Activated CD8-positive, alpha-beta memory T cell treated with anti-CD3 and anti-CD28 coated beads for 1 hour (primary cell): ENCODE data around the gene LASP1.
"Not testable (repeated sequence)": the region's sequence is repeated elsewhere in the genome, so short reads cannot be mapped to it uniquely, and the experiment has no call there.

Source experiments
- DNase-seq, 2 donors: peaks; one replicate each; pipeline ENCODE4 v3.0.0-alpha.2; 2020; ENCODE audit warnings: low read depth in 1 of 2; ENCODE audit errors: extremely low read depth in 1 of 2

The LASP1 gene

DNA sequence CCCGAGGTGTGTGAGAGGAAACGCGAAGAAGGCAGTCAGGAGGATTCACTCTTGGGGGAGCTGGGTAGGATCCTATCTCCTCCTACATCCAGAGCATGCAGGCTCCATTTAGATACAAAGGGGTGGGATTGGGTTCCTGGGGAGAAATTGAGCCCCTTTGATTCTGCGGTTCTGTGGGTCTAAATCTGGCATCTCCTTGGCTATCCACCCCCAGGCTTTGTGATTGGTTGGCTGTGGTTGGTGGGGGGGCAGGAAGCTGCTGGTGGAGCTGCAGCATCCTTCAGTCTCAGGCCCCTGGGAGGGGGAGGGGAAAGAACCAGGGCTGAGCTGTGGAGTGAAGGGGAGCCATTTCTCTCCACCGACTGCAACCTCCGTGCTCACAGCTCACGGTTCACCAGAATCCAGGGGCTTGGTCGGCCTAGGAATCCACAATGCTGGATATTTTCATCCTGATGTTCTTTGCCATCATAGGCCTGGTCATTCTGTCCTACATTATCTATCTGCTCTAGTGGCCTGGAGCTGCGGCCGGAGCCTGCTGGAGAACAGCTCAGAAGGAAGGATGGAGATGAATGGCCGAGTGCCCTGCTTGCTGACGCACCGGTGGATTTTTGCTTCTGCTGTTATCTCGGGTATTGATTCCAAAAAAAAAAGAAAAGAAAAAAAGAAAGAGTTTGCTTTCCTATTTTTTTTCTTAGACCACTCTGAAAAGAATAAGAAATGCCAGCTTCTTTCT is 55.6 kb downstream of the LASP1 start, which contains the start of gene LASP1NB:
LASP1NB (plus strand) TSS at position 352 of the 733 bp plus-strand sequence.
- DNase-seq = no peak

- DNase-seq = no peak
These were observed 56.6 kb downstream of the LASP1 start for GRCh38 chr17:38926293-38927070.

DNA sequence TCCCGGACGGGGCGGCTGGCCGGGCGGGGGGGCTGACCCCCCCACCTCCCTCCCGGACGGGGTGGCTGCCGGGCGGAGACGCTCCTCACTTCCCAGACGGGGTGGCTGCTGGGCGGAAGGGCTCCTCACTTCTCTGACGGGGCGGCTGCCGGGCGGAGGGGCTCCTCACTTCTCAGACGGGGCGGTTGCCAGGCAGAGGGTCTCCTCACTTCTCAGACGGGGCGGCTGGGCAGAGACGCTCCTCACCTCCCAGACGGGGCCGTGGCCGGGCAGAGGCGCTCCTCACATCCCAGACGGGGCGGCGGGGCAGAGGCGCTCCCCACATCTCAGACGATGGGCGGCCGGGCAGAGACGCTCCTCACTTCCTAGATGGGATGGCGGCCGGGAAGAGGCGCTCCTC is 60.9 kb downstream of the LASP1 start:
- DNase-seq = not testable (repeated sequence)

GRCh38 chr17:38933962-38934361 is 64.1 kb downstream of the LASP1 start:
- DNase-seq = not testable (repeated sequence)

- DNase-seq = no peak
These were observed 70.1 kb downstream of the LASP1 start for GRCh38 chr17:38939987-38940386.

DNA sequence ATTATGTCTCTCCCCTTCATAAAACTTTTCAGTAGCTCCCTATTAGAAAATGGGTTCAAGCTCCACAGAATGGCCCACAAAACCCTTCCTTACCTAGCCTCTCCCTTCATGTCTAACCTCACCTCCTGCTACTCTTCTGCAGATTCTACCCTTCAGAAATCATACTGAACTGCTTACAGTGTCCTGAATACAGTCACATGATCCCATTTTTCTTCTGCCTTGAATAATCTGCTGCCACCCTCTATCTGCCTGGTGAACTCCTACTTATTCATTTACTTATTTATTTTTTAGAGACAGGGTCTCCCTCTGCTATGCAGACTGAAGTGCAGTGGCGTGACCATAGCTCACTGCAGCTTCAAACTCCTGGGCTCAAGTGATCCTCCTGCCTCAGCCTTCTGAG is 70.5 kb downstream of the LASP1 start:
- no peak for DNase-seq

GRCh38 chr17:38942696-38943334 is 73.0 kb downstream of the LASP1 start:
- DNase-seq = no peak

- no peak for DNase-seq
These were observed 73.7 kb downstream of the LASP1 start for GRCh38 chr17:38943607-38944006.

DNA sequence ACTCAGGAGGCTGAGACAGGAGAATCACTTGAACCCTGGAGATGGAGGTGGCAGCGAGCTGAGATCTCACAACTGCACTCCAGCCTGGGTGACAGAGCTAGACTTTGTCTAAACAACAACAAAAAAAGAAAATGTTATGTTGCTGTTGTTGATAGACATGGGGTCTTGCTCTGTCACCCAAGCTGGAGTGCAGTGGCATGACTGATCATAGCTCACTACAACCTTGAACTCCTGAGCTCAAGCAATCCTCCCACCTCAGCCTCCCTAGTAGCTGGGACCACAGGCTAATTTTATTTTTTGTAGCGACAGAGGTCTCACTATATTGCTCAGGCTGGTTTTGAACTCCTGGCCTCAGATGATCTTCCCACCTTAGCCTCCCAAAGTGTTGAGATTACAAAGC is 77.3 kb downstream of the LASP1 start:
- DNase-seq = no peak

GRCh38 chr17:38953800-38954199 is 83.9 kb downstream of the LASP1 start:
- DNase-seq = not testable (repeated sequence)

DNA sequence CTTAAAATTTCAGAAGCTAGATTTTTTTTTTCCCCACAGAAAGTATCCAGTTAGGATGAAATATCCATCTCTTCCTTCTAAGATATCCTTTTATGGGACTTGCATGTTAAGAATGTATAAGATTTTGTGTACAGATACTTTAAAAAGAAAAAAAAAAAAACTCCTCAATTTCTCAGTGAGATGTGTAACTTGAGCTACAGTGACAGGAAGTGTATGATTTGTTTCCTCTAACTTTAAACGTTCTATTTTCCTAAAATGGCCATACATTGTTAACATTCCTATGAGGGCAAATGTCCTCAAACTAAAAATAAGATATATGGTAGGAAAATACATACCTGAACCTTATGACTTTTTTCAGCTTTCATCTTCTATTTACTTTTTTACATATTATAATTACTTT is 88.5 kb downstream of the LASP1 start:
- DNase-seq = no peak

DNA sequence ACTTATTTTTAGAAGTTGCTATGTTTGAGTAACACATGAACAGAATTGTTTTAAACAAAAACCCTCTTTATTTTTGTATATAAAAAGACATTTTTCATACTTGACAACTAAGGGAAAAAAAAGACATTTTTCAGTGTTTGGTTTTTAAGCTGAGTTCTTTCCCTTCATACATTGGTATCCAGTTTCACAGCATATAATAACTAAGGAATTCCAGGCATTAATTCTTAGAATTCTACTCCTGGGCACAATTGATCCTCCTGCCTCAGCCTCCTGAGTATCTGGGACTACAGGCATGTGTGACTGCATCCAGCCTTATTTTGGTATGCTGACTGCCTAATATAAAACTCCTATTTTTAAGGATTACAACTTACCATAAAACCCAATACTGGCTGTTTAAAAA is 88.9 kb downstream of the LASP1 start:
- no peak for DNase-seq

DNA sequence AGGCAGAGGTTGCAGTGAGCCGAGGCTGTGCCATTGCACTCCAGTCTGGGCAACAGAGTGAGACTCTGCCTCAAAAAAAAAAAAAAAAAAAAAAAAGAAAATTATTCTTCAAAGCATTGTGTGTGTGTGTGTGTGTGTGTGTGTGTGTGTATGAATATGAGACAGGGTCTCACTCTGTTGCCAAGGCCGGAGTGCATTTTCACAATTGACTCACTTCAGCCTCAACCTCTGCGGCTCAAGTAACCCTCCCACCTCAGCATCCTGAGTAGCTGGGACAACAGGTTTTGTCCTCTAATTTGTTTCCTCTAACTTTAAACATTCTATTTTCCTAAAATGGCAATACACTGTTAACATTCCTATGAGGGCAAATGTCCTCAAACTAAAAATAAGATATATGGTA is 89.7 kb downstream of the LASP1 start:
- DNase-seq = no peak

- DNase-seq = no peak
These were observed 90.5 kb downstream of the LASP1 start for GRCh38 chr17:38960402-38960801.

GRCh38 chr17:38961413-38961812 is 91.6 kb downstream of the LASP1 start:
- DNase-seq = no peak

GRCh38 chr17:38967290-38967738 is 97.5 kb downstream of the LASP1 start, which contains the start of gene FBXO47:
FBXO47 (minus strand) TSS chr17:38967403; CDS start chr17:38963025, 4,378 bp downstream.
- DNase-seq = peak; percentile 60 to 64

- DNase-seq = no peak
These were observed 99.4 kb downstream of the LASP1 start for GRCh38 chr17:38969281-38969680.

- no peak for DNase-seq
These were observed 100.3 kb downstream of the LASP1 start for GRCh38 chr17:38970128-38970527.

- DNase-seq = no peak
These were observed 100.9 kb downstream of the LASP1 start for GRCh38 chr17:38970804-38971203.
